ENCODE data around the gene WTAP.

GRCh38 chr6:159801935-159802334, 74.6 kb downstream of the WTAP start:
- TF ChIP-seq POLR2A (IDR thresholded peaks at IDR 0.05; ENCODE audit: control extremely low read depth in 1 of 2, low read depth in 2 of 2, low read length in 2 of 2): no peak
- no peak for TF ChIP-seq EGR1 (IDR thresholded peaks at IDR 0.05; ENCODE audit: borderline replicate concordance, low read depth, low read length)
- no peak for TF ChIP-seq CTCF (IDR thresholded peaks at IDR 0.05; ENCODE audit: control extremely low read depth in 1 of 3, insufficient read depth in 1 of 3, low read depth in 1 of 3, low read length in 3 of 3)
- no peak for TF ChIP-seq RFX5 (IDR thresholded peaks at IDR 0.05; ENCODE audit: borderline replicate concordance, low read depth, low read length)
- TF ChIP-seq MAX (IDR thresholded peaks at IDR 0.05): no peak
- TF ChIP-seq SRF (IDR thresholded peaks at IDR 0.05; ENCODE audit: low read depth, low read length): no peak
- TF ChIP-seq SUZ12 (IDR thresholded peaks at IDR 0.05; ENCODE audit: low read length): no peak
- no peak for TF ChIP-seq JUND (IDR thresholded peaks at IDR 0.05; ENCODE audit: low read length)
- no peak for TF ChIP-seq CBX8 (IDR thresholded peaks at IDR 0.05; ENCODE audit: borderline replicate concordance, low read depth, low read length)
- TF ChIP-seq HDAC6 (IDR thresholded peaks at IDR 0.05; ENCODE audit: low read depth, low read length): no peak
- no peak for TF ChIP-seq SP1 (IDR thresholded peaks at IDR 0.05; ENCODE audit: low read depth, low read length)
